Astrocyte of the cerebellum (primary cell): ENCODE data around the gene AFG1L.
A peak's percentile ranks its signal among the peaks of the same experiment; 100 is the strongest.

Experiments used
- DNase-seq: peaks from one replicate; pipeline ENCODE4 v3.0.0-alpha.2; 2011; ENCODE audit warnings: low read depth
- H3K4me3 ChIP-seq: 2 replicates; pipeline ENCODE4 v1.5.1; 2011; ENCODE audit warnings: mild to moderate bottlenecking, low read depth, low read length, moderate library complexity
- CTCF ChIP-seq: IDR thresholded peaks from 2 replicates; pipeline ENCODE4 v1.5.1; 2012; ENCODE audit warnings: low read length, low read depth, moderate library complexity, mild to moderate bottlenecking; ENCODE audit errors: missing control alignments
- in situ Hi-C: cut with HindIII; loops from 2 replicates; pipeline ENCODE4 v1.10.0; 2017; ENCODE audit warnings: low sequenced_read_pairs

Gene AFG1L

GRCh38 chr6:108489699-108490098, 194.8 kb downstream of the AFG1L start:
- in situ Hi-C loops = loop anchor here (10.0 kb wide), 1 partner anchor 375 kb away; no protein-coding TSS in a partner anchor
- TF ChIP-seq CTCF = no peak
- no peak for DNase-seq
- H3K4me3 ChIP-seq = no peak overlapping the region

- in situ Hi-C loops = loop anchor here (10.0 kb wide), 1 partner anchor 377 kb away; no protein-coding TSS in a partner anchor
- no peak overlapping the region for H3K4me3 ChIP-seq
- TF ChIP-seq CTCF = peak; percentile 69
- peak; percentile 53 for DNase-seq
Measured at GRCh38 chr6:108492131-108492766, 197.4 kb downstream of the AFG1L start.

GRCh38 chr6:108494434-108494833, 199.6 kb downstream of the AFG1L start:
- in situ Hi-C loops = loop anchor here (10.0 kb wide), 1 partner anchor 380 kb away; no protein-coding TSS in a partner anchor
- no peak for DNase-seq
- TF ChIP-seq CTCF = no peak
- H3K4me3 ChIP-seq = no peak overlapping the region

GRCh38 chr6:108497883-108498282, 203.0 kb downstream of the AFG1L start:
- in situ Hi-C loops = loop anchor here (10.0 kb wide), 1 partner anchor 383 kb away; no protein-coding TSS in a partner anchor
- no peak overlapping the region for H3K4me3 ChIP-seq
- peak; percentile 15 for DNase-seq
- TF ChIP-seq CTCF = peak; percentile 70

GRCh38 chr6:108501559-108501958, 206.7 kb downstream of the AFG1L start:
- no peak for TF ChIP-seq CTCF
- H3K4me3 ChIP-seq = no peak overlapping the region
- peak; percentile 53 for DNase-seq
- in situ Hi-C loops = no loop called here

GRCh38 chr6:108502832-108503231, 208.0 kb downstream of the AFG1L start:
- in situ Hi-C loops = no loop called here
- H3K4me3 ChIP-seq = no peak overlapping the region
- TF ChIP-seq CTCF = no peak
- DNase-seq = no peak
